DND-41 (cell line): ENCODE results near the gene SLC39A5.

Experiments
- ATAC-seq: fragments of 200-7000 bp; cut with Tn5 transposase; 3 replicates; pipeline ENCODE4 v1.9.1; 2021; ENCODE audit warnings: low read depth; ENCODE audit not compliant: insufficient read depth
- DNase-seq: peaks from one replicate; pipeline ENCODE4 v3.0.0-alpha.2; 2020
- H2AFZ ChIP-seq: 2 replicates; pipeline ENCODE4 v1.6.0; 2012; ENCODE audit warnings: low read depth, low read length
- H3K27ac ChIP-seq: 2 replicates; pipeline ENCODE4 v1.5.1; 2012; ENCODE audit warnings: low read length, inconsistent platforms
- H3K27me3 ChIP-seq: fragments of 200-600 bp; sonication (generic); 2 replicates; pipeline ENCODE4 v1.6.0; 2012; ENCODE audit warnings: low read length, mild to moderate bottlenecking, inconsistent platforms; ENCODE audit not compliant: insufficient read depth, poor library complexity
- H3K36me3 ChIP-seq: 2 replicates; pipeline ENCODE4 v1.5.1; 2012; ENCODE audit warnings: low read length, inconsistent platforms; ENCODE audit not compliant: insufficient read depth
- H3K4me1 ChIP-seq: 2 replicates; pipeline ENCODE4 v1.5.1; 2012; ENCODE audit warnings: mild to moderate bottlenecking, low read length; ENCODE audit not compliant: insufficient read depth
- H3K4me2 ChIP-seq: 2 replicates; pipeline ENCODE4 v1.6.0; 2012; ENCODE audit warnings: mild to moderate bottlenecking, moderate library complexity, low read length, inconsistent platforms; ENCODE audit not compliant: insufficient read depth
- H3K4me3 ChIP-seq, 2 experiments: fragments of 200-600 bp in 1 of 2; shearing (Covaris generic) in 1 of 2; 2 replicates each; pipeline ENCODE4 v1.5.1; 2012 to 2016; ENCODE audit warnings: inconsistent platforms in 2 of 2, low read length in 2 of 2, mild to moderate bottlenecking in 2 of 2, low read depth in 1 of 2, moderate library complexity in 1 of 2
- H3K79me2 ChIP-seq: 2 replicates; pipeline ENCODE4 v1.6.0; 2012; ENCODE audit warnings: low read length, inconsistent platforms; ENCODE audit not compliant: insufficient read depth
- H3K9ac ChIP-seq: 2 replicates; pipeline ENCODE4 v1.6.0; 2012; ENCODE audit warnings: low read depth, mild to moderate bottlenecking, inconsistent platforms, low read length, moderate library complexity
- H3K9me3 ChIP-seq: 2 replicates; pipeline ENCODE4 v1.5.1; 2012; ENCODE audit warnings: low read length, moderate library complexity, mild to moderate bottlenecking, inconsistent platforms; ENCODE audit not compliant: insufficient read depth, severe bottlenecking
- H4K20me1 ChIP-seq: 2 replicates; pipeline ENCODE4 v1.6.0; 2012; ENCODE audit warnings: low read length; ENCODE audit not compliant: insufficient read depth
- CTCF ChIP-seq: IDR thresholded peaks from 2 replicates; pipeline ENCODE4 v1.5.1; 2012; ENCODE audit warnings: borderline replicate concordance, low read length, moderate library complexity, mild to moderate bottlenecking; ENCODE audit not compliant: poor library complexity, severe bottlenecking; ENCODE audit errors: extremely low read depth
- EZH2 ChIP-seq: IDR thresholded peaks from 3 replicates; pipeline ENCODE4 v1.6.1; 2012; ENCODE audit warnings: borderline replicate concordance, low read depth, mild to moderate bottlenecking, moderate library complexity, low read length, inconsistent platforms; ENCODE audit not compliant: severe bottlenecking

Gene SLC39A5

GRCh38 chr12:56216461-56216860 lies 13.4 kb upstream of the SLC39A5 start:
- Histone ChIP-seq H3K4me2 (no peak overlapping the region), H3K79me2 (peaks cover 31% of the 10 kb centered on the region), H4K20me1 (peaks cover 6% of the 10 kb centered on the region; the same call in 1 of the 2 replicates), H3K27me3 (no peaks in the 10 kb centered on the region), H3K4me3 (no peak overlapping the region), H2AFZ (no peak overlapping the region), H3K27ac (no peak overlapping the region), H3K9ac (no peak overlapping the region), H3K4me1 (peaks cover 17% of the 10 kb centered on the region), H3K36me3 (peaks cover 53% of the 10 kb centered on the region), H3K9me3 (no peaks in the 10 kb centered on the region)
- TF ChIP-seq CTCF = no peak
- no peak for TF ChIP-seq EZH2
- DNase-seq (no peak), ATAC-seq (no peak)

GRCh38 chr12:56219840-56220239 lies 10.0 kb upstream of the SLC39A5 start:
- Histone ChIP-seq H4K20me1 (peaks cover 6% of the 10 kb centered on the region; the same call in 1 of the 2 replicates), H3K4me2 (peak overlapping the region; percentile 26; the same call in 1 of the 2 replicates), H3K9me3 (no peaks in the 10 kb centered on the region), H3K4me1 (peaks cover 39% of the 10 kb centered on the region), H3K27me3 (no peaks in the 10 kb centered on the region), H3K9ac (no peak overlapping the region), H3K4me3 (no peak overlapping the region), H2AFZ (no peak overlapping the region), H3K79me2 (peaks cover 48% of the 10 kb centered on the region), H3K27ac (no peak overlapping the region), H3K36me3 (peaks cover 19% of the 10 kb centered on the region)
- DNase-seq (no peak), ATAC-seq (no peak)
- TF ChIP-seq EZH2 = no peak
- no peak for TF ChIP-seq CTCF

- peak overlapping the region; percentile 85 for H3K27ac ChIP-seq
- DNase-seq = no peak
Measured at GRCh38 chr12:56220611-56221231, 9.1 kb upstream of the SLC39A5 start.

GRCh38 chr12:56221232-56221756 lies 8.6 kb upstream of the SLC39A5 start:
- ATAC-seq = peak; percentile 15
- TF ChIP-seq EZH2 = no peak
- TF ChIP-seq CTCF = no peak
- Histone ChIP-seq H4K20me1 (peaks cover 6% of the 10 kb centered on the region; the same call in 1 of the 2 replicates), H3K4me1 (peaks cover 53% of the 10 kb centered on the region), H3K27ac (peak overlapping the region; percentile 85), H3K9ac (peak overlapping the region; percentile 67), H3K4me3 (peak overlapping the region; percentile 72 to 78), H3K27me3 (no peaks in the 10 kb centered on the region), H3K4me2 (peak overlapping the region; percentile 97), H3K9me3 (no peaks in the 10 kb centered on the region), H2AFZ (peak overlapping the region; percentile 87), H3K79me2 (peaks cover 58% of the 10 kb centered on the region), H3K36me3 (peaks cover 19% of the 10 kb centered on the region)
- no peak for DNase-seq

More at GRCh38 chr12:56220611-56221231, 9.1 kb upstream of the SLC39A5 start:
- Histone ChIP-seq H3K27me3 (no peaks in the 10 kb centered on the region), H3K79me2 (peaks cover 54% of the 10 kb centered on the region), H3K4me2 (peak overlapping the region; percentile 97), H4K20me1 (peaks cover 6% of the 10 kb centered on the region; the same call in 1 of the 2 replicates), H2AFZ (peak overlapping the region; percentile 87), H3K4me3 (peak overlapping the region; percentile 72 to 78), H3K4me1 (peaks cover 48% of the 10 kb centered on the region), H3K36me3 (peaks cover 17% of the 10 kb centered on the region), H3K9me3 (no peaks in the 10 kb centered on the region), H3K9ac (peak overlapping the region; percentile 67)
- no peak for ATAC-seq
- TF ChIP-seq EZH2 = no peak
